HG02970 (cell line): Measurements from ENCODE around the gene VTA1.
"Not testable (repeated sequence)": the region's sequence is repeated elsewhere in the genome, so short reads cannot be mapped to it uniquely, and the experiment has no call there.

ENCODE experiments used
- ATAC-seq: cut with Tn5 transposase; IDR thresholded peaks from one replicate; pipeline ENCODE4 v1.9.1; 2021; ENCODE audit warnings: mild to moderate bottlenecking, moderate library complexity, moderate number of reproducible peaks; ENCODE audit not compliant: unreplicated experiment, low FRiP score

The VTA1 gene

GRCh38 chr6:142223938-142224337, 76.9 kb downstream of the VTA1 start:
- ATAC-seq, result no peak

DNA sequence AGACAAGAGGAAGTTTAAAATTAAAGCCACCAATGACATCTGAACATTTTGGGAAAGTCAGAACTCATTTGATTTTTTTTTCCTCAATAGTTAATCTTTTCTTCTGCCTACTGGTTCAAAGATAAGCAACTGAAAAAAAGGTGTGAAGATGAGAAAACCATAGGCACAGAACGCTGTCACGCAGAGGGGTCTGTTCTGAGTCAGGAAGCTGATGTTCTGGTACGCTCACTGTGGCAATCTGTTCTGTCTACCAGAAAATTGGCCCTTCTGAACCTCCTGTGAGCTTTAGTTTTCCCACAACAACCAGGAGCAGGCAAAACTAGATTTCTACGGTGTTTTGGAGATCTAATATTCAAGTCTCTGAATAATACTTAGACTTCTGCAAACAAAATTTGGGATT, 78.1 kb downstream of the VTA1 start:
- no peak for ATAC-seq

- no peak for ATAC-seq
Observed at GRCh38 chr6:142225552-142225951, 78.5 kb downstream of the VTA1 start.

- ATAC-seq, result no peak
Observed at GRCh38 chr6:142226731-142227130, 79.7 kb downstream of the VTA1 start.

GRCh38 chr6:142229518-142230270, 82.6 kb downstream of the VTA1 start:
- ATAC-seq, result not testable (repeated sequence)

DNA sequence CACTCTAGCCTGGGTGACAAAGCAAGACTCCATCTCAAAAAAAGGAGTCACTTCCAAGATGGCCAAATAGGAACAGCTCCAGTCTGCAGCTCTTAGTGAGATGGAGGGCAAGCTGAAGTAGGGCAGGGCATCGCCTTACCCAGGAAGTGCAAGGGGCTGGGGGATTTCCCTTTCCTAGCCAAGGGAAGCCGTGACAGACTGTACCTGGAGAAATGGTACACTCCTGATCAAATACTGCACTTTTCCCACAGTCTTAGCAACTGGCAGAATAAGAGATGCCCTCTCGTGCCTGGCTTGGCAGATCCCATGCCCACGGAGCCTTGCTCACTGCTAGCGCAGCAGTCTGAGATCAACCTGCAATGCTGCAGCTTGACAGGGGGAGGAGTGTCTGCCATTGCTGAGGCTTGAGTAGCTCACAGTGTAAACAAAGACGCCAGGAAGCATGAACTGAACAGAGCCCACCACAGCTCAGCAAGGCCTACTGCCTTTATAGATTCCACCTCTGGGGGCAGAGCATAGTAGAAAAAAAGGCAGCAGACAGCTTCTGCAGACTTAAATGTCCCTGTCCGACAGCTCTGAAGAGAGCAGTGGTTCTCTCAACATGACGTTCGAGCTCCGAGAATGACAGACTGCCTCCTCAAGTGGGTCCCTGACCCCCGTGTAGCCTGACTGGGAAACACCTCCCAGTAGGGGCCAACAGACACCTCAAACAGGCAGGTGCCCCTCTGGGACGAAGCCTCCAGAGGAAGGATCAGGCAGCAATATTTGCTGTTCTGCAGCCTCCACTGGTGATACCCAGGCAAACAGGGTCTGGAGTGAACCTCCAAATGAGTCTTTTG, 85.4 kb downstream of the VTA1 start:
- ATAC-seq, result not testable (repeated sequence)

- ATAC-seq, result no peak
Observed at GRCh38 chr6:142233945-142234682, 87.1 kb downstream of the VTA1 start.

GRCh38 chr6:142235272-142235671, 88.2 kb downstream of the VTA1 start:
- ATAC-seq, result no peak

- ATAC-seq, result no peak
Observed at GRCh38 chr6:142235791-142236190, 88.7 kb downstream of the VTA1 start.

DNA sequence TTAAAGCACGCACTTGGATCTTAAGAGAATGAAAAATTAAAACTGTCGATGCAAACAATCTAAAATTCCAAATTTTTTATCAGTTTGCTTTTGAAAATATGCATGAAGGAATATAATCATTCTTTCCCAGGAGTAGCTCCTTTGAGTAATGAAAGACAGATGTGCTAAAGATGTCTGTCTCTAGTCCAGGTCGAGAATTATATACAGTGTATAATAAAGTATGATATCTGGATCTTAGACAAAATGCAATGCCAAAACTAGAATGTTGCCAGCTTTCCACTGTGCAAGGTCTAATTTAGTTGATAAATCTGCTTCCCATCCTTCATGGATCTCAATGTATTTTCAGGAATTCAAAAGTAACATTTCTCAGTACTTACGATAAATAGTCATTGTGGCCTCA, 89.6 kb downstream of the VTA1 start:
- no peak for ATAC-seq

- no peak for ATAC-seq
Observed at GRCh38 chr6:142238881-142239280, 91.8 kb downstream of the VTA1 start.

DNA sequence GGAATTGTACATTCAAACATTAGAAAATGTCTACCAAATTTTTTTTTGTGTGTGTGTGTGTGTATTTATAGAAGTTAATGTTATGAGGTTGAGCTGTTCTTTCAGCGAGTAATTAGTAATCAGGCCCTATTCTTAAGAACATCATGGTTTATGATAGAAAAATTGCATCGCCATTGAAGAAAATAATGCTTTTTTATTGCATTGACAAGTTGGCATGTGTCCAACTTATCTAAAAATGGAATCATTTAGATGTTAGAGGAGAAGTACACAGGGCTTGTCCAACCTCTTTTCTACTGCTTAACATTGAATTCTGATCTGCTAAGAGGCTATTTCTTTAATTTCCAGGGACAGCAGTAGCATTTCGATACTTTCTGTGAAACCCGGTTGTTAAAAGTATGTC, 93.1 kb downstream of the VTA1 start:
- no peak for ATAC-seq

- ATAC-seq, result no peak
Observed at GRCh38 chr6:142241061-142241460, 94.0 kb downstream of the VTA1 start.

- no peak for ATAC-seq
Observed at GRCh38 chr6:142242269-142242668, 95.2 kb downstream of the VTA1 start.

- no peak for ATAC-seq
Observed at GRCh38 chr6:142246960-142247359, 99.9 kb downstream of the VTA1 start.

- ATAC-seq, result no peak
Observed at GRCh38 chr6:142249266-142249665, 102.2 kb downstream of the VTA1 start.

- no peak for ATAC-seq
Observed at GRCh38 chr6:142251930-142252445, 104.9 kb downstream of the VTA1 start.

GRCh38 chr6:142254513-142254912, 107.5 kb downstream of the VTA1 start:
- no peak for ATAC-seq

DNA sequence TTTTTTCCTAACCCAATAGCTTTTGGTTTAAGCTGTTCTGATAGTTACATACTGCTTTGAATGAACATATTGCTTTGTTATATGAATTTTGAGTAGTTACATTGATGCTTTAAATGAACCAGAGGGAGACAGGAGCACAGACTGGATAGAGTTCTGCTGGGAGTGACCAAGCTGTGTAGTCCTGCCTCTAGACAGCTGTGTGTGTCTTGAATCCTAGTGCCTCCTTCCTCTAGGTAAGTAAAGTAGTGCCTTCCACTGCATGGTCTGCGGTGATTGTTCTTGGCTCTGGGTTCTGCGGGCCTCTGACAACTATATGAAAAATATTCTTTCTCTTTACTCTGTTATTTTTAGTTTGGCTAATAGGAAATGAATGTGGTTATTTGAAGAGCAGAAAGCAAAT, 108.7 kb downstream of the VTA1 start:
- no peak for ATAC-seq

DNA sequence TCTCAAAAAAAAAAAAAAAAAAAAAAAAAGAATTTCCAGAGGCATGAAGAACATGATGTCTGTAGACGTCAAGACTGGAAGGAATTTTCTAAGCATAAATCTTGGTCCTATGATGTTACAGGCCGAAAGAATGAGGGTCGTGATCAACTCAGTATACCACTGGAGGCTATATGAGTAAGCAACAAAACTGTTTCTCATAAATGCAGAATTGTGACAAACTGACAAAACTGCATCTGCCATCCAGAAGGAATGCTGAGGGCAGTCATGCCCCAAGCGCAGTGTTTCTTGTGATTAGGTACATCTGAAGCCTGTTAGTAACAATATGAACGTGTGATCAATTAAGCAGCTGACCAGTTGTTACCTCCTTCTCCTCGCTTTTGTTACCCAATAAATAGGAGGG, 111.2 kb downstream of the VTA1 start:
- no peak for ATAC-seq

- ATAC-seq, result no peak
Observed at GRCh38 chr6:142258757-142259156, 111.7 kb downstream of the VTA1 start.
